Activated gamma-delta T cell treated with anti-CD3 and anti-CD28 coated beads, Interleukin-2, amount 50 U/mL, for 16 hours (primary cell): ENCODE results near the gene NEK9.

Source experiments
- DNase-seq: peaks from one replicate; pipeline ENCODE4 v3.0.0-alpha.2; 2020; ENCODE audit warnings: low read depth

Gene NEK9

GRCh38 chr14:75064205-75064567 lies 62.7 kb downstream of the NEK9 start:
- no peak for DNase-seq

GRCh38 chr14:75063491-75064204 lies 63.2 kb downstream of the NEK9 start, which contains the start of gene ACYP1:
Gene ACYP1 (minus strand): TSS chr14:75064024. CDS start chr14:75063553, 471 bp downstream.
- DNase-seq, result peak; percentile 87

- DNase-seq, result no peak
Observed at GRCh38 chr14:75063013-75063412, 63.8 kb downstream of the NEK9 start.

- DNase-seq, result no peak
Observed at GRCh38 chr14:75060420-75060819, 66.4 kb downstream of the NEK9 start.

GRCh38 chr14:75059642-75060041 lies 67.2 kb downstream of the NEK9 start:
- DNase-seq, result no peak

- DNase-seq, result no peak
Observed at GRCh38 chr14:75054421-75054820, 72.4 kb downstream of the NEK9 start.

- DNase-seq, result no peak
Observed at GRCh38 chr14:75053396-75054291, 73.2 kb downstream of the NEK9 start.

- DNase-seq, result no peak
Observed at GRCh38 chr14:75051556-75051899, 75.3 kb downstream of the NEK9 start.

- DNase-seq, result peak; percentile 69
Observed at GRCh38 chr14:75050852-75051555, 75.8 kb downstream of the NEK9 start, which contains the start of gene MLH3. Gene MLH3 (minus strand): TSS chr14:75051467. CDS start chr14:75049655, 1,812 bp downstream.

- DNase-seq, result no peak
Observed at GRCh38 chr14:75049731-75050201, 77.1 kb downstream of the NEK9 start.

GRCh38 chr14:75049136-75049535 lies 77.7 kb downstream of the NEK9 start:
- DNase-seq, result no peak

- no peak for DNase-seq
Observed at GRCh38 chr14:75048101-75048500, 78.7 kb downstream of the NEK9 start.

GRCh38 chr14:75047506-75047905 lies 79.3 kb downstream of the NEK9 start:
- DNase-seq, result no peak

- no peak for DNase-seq
Observed at GRCh38 chr14:75046899-75047298, 79.9 kb downstream of the NEK9 start.

- no peak for DNase-seq
Observed at GRCh38 chr14:75046275-75046674, 80.6 kb downstream of the NEK9 start.

GRCh38 chr14:75044752-75045151 lies 82.1 kb downstream of the NEK9 start:
- no peak for DNase-seq

GRCh38 chr14:75044322-75044721 lies 82.5 kb downstream of the NEK9 start:
- no peak for DNase-seq

GRCh38 chr14:75042035-75042434 lies 84.8 kb downstream of the NEK9 start:
- DNase-seq, result no peak

GRCh38 chr14:75041613-75042012 lies 85.2 kb downstream of the NEK9 start:
- DNase-seq, result no peak

- no peak for DNase-seq
Observed at GRCh38 chr14:75040959-75041358, 85.9 kb downstream of the NEK9 start.

- no peak for DNase-seq
Observed at GRCh38 chr14:75040507-75040906, 86.3 kb downstream of the NEK9 start.

GRCh38 chr14:75032939-75033338 lies 93.9 kb downstream of the NEK9 start:
- no peak for DNase-seq
